ENCODE data around the gene PKD1.
"Not testable (repeated sequence)": the region's sequence is repeated elsewhere in the genome, so short reads cannot be mapped to it uniquely, and the experiment has no call there.

The PKD1 gene

DNA sequence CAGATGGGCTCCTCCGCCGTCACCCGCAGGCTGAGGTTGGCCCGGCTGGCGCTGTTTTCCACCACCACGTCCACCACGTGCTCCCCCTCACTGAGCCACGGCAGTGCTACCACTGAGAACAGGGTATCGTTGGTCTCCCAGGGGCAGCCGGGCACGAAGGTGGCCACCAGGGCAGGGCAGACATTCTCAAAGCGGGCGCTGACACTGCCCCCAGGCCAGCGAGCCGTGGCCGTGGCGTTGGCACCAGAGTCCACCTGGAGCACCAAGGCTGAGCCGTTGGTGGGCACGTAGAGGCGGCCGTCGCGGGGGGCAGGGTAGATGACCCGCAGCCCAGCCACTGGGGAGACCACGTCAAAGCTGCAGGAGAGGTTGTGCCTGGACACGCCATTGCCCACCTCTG, 21.5 kb downstream of the PKD1 start:
- not testable (repeated sequence) for H3K4me1 Mint-ChIP-seq, H3K4me3 Mint-ChIP-seq, H3K27ac Mint-ChIP-seq, ATAC-seq, H3K27me3 Mint-ChIP-seq, H3K9me3 Mint-ChIP-seq
- H3K36me3 Mint-ChIP-seq, result peaks cover 15% of the 10 kb centered on the region

DNA sequence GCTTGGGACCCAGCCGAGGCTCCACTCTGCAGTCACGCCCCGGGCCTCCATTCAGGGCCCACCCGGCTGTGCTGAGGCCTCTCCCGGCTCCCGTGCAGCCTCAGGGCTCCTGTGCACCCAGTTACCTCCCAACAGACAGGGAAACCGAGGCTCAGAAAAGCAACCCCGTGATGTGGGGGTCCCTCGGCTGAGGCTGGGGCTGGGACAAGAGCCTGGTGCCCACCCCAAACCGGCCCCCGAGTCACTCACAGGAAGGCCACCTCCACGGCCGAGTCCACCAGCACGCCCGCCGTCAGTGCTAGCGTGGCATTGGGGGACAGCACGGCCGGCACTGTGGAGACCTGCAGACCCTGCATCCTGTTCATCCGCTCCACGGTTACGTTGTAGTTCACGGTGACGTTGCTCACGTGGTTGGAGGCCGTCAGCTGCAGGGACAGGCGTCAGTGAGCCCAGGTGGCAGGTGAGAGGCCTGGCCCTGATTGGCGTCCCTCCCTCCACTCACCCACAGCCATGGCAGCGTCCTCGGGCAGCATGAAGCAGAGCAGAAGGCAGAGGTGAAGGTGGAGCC, 23.1 kb downstream of the PKD1 start:
- not testable (repeated sequence) for H3K4me1 Mint-ChIP-seq, H3K27ac Mint-ChIP-seq, H3K27me3 Mint-ChIP-seq, ATAC-seq, H3K9me3 Mint-ChIP-seq, H3K4me3 Mint-ChIP-seq
- H3K36me3 Mint-ChIP-seq, result peaks cover 17% of the 10 kb centered on the region

DNA sequence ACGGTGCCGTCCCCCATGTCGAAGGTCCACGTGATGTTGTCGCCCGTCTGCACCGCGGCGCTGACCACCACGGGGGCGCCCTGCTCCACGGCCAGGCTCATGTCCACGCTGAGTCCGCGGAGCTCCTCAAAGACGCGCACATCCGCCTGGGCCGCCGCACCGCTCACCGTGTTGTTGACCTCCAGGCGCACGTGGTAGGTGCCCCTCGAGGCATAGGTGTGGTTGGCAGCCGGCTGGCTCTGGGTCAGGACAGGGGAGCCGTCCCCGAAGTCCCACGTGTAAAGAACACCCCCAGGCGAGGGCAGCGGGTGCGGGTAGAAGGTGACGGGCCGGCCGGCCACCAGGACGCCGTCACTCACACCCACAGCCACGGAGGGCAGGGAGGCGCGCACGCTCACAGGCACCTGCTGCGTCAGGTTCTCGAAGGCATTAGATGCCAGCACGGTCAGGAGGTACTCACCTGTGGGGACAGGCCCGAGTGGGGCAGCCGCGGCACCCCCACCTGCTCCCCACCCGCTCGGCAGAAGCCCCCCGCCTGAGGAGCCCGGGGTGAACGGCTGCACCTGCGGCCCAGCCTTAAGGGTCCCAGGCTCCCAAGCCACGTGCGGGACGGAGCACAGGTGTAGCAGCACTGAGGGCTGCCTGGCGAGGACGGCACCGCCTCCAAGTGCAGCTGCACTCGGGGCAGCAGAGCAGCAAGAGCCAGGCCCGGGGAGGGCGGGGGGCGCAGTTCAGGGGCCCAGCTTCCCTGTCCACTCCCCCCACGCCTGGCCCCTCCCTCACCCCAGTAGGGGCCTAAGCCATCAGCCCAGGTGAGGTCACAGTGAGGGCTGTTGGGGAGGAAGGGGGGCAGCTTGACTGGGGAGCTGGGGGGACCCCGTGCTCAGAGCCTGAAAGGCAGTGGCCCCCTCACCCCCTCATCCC, 24.0 kb downstream of the PKD1 start:
- not testable (repeated sequence) for H3K27ac Mint-ChIP-seq, H3K4me3 Mint-ChIP-seq, H3K27me3 Mint-ChIP-seq, H3K4me1 Mint-ChIP-seq, H3K9me3 Mint-ChIP-seq
- peaks cover 22% of the 10 kb centered on the region for H3K36me3 Mint-ChIP-seq
- ATAC-seq, result peak; percentile 45

DNA sequence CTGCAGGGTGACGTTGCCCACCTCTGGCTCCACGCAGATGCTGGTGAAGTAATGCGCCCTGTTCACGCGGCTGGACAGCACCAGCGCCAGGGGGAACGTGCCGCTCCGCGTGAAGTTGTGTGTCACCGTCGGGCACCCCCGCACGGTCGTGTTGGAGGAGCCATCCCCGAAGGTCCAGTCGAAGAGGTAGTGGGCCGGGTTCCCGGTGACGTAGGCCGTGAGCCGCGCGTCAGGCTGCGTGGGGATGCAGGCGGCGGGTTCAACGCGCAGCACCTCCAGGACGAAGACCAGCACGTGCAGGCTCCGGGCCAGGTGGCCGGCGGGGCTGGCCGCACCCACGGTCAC, 24.7 kb downstream of the PKD1 start:
- H3K4me1 Mint-ChIP-seq, H3K9me3 Mint-ChIP-seq, H3K4me3 Mint-ChIP-seq, H3K27me3 Mint-ChIP-seq, H3K27ac Mint-ChIP-seq: not testable (repeated sequence)
- ATAC-seq, result peak; percentile 27
- peaks cover 22% of the 10 kb centered on the region for H3K36me3 Mint-ChIP-seq

DNA sequence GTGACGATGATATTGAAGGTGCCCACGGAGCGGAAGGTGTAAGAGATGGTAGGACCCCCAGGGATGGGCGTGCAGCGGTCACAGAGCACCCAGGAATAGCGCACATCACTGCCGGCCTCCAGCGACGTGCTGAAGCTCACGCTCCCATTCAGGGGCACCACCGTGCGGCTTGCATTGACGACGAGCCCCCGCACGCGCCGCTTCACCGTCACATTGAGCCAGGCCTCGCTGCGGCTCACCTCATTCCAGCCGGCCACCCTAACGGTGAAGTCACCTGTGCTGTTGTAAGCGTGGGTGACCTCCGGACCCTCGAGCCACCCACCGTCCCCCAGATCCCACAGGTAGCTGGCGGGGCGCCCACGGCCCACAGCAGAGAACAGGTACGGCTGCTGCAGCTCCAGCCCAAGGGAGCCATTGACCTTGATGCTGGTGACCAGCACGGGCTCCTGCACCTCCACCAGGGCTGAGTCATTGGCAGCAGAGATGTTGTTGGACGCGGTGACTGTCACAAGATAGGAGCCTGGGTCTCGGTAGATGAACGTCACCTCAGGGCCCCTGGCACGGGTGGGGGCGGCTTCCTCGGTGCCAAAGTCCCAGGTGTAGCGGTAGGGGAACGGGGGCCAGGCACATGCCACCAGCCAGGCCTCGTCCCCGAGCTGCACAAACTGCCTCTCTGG, 25.2 kb downstream of the PKD1 start:
- not testable (repeated sequence) for H3K27ac Mint-ChIP-seq, H3K4me1 Mint-ChIP-seq, H3K4me3 Mint-ChIP-seq, H3K27me3 Mint-ChIP-seq, H3K9me3 Mint-ChIP-seq
- ATAC-seq, result peak; percentile 20
- peaks cover 22% of the 10 kb centered on the region for H3K36me3 Mint-ChIP-seq

DNA sequence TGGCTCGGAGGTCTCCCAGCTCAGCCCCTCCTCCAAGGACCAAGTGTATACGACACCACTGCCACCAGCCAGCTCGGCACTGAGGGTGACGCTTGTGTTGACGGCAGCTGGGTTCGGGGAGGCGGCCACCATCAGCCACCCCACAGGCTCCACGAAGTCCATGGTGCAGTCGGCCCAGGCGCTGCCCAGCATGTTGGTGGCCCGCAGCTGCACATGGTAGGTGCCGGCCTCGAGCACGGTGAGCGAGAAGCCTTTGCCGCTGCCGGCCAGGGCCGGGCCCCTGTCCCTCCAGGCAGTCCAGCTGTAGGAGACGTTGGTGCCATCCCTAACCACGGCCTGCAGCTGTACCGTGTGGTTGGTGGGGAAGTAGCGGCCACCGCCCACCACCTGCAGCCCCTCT, 25.8 kb downstream of the PKD1 start:
- not testable (repeated sequence) for H3K4me3 Mint-ChIP-seq, ATAC-seq, H3K27me3 Mint-ChIP-seq, H3K27ac Mint-ChIP-seq, H3K4me1 Mint-ChIP-seq, H3K9me3 Mint-ChIP-seq
- H3K36me3 Mint-ChIP-seq, result peaks cover 18% of the 10 kb centered on the region

DNA sequence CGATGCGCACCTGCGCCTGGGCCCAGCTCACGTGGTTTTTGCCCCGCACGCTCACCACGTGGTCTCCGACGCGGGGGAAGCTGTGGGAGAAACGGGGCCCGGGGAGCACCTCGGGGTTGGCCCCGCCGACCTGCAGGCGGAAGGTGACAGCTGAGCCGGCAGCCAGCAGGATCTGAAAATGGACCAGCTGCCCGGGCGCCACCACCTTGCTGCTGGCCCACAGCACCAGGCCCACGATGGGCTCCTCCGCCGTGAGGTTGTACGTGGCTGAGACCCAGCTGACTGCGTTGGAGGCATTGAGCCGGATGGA, 26.5 kb downstream of the PKD1 start:
- not testable (repeated sequence) for H3K9me3 Mint-ChIP-seq, H3K4me1 Mint-ChIP-seq, H3K27ac Mint-ChIP-seq, ATAC-seq, H3K4me3 Mint-ChIP-seq, H3K27me3 Mint-ChIP-seq
- peaks cover 16% of the 10 kb centered on the region for H3K36me3 Mint-ChIP-seq

DNA sequence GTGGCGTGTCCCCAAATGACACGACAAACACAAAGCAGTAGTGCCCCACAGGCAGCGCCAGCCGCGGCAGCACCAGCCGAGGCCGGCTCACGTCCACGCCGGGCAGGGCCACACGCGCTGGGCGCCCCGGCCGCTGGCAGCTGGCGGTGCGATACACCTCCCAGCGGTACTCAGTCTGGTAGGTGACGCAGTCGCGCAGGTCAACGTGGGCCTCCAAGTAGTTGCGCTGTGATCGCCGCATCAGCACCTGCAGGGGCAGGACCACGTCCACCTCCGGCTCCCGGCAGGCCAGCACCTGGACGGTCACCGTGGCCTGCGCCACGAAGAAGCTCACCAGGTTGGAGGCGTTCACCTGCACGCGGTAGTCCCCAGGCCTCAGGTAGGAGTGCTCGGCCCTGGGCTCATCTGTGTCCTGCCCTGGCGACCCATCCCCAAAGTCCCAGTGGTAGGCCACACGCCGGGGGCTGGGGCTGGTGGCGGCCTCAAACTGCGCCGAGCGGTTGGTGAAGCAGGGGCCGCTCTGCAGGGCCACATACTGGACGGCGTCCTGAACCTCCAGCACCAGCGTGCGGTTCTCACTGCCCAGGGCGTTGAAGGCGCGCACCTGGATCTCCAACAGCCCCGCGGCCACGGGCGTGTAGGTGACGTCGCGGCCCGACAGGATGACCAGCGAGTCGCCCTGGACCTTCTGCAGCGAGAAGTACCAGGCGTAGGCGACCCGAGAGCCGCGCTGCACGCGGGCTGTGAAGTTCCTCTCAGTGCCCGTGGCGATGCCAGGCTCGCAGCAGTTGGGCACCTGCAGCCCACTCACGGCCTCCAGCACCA, 27.0 kb downstream of the PKD1 start:
- H3K9me3 Mint-ChIP-seq, H3K4me1 Mint-ChIP-seq, ATAC-seq, H3K27ac Mint-ChIP-seq, H3K27me3 Mint-ChIP-seq, H3K4me3 Mint-ChIP-seq: not testable (repeated sequence)
- peaks cover 17% of the 10 kb centered on the region for H3K36me3 Mint-ChIP-seq

DNA sequence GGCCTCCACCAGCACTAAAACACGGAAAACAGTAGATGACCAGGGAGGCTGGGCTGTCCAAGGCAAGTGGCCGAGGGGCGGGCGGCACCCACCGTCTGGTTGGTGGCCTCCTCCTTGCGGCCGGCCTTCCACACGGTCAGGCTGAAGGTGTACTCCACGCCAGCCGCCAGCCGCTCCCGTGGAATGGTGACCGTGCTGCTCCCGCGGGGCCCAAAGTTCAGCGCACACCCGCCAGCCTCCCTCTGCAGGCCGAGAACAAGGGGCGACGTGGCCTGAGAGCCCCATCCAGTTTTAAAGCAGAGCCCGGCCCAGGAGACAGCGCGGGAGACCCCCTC, 27.9 kb downstream of the PKD1 start:
- H3K27me3 Mint-ChIP-seq, H3K4me1 Mint-ChIP-seq: not testable (repeated sequence)

DNA sequence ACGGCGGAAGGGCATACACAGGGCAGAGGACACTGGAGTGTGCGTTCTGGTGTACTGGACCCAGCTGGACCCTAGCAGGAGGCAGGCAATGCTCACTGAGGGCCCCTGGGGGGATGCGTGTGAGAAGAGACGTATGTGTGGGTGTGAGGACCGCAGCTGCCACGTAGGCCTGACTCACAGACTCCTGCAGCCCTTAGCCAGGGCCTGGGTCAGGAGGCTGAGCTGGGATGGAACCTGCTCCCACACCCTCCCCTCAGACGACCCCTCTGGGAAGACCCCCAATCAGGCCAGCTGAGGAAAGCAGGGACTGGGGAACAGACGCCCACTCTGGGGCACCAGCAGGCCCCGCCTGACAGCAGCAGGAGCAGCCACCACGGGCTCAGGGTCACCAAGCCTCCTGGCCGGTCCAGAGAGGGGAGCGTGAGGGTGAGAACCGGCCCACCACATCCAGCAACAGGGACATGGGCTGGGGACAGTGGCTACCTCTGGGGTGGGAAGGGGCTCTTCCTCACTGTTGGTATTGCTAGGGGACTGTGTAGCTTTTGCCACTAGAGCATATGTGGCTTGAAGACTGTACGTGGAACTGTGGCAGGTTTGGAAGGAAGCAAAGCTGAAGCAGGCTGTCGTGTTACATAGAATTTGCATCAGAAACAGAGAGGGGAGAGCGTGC, 28.4 kb downstream of the PKD1 start:
- not testable (repeated sequence) for H3K27me3 Mint-ChIP-seq, ATAC-seq, H3K4me1 Mint-ChIP-seq, H3K27ac Mint-ChIP-seq, H3K4me3 Mint-ChIP-seq, H3K9me3 Mint-ChIP-seq
- H3K36me3 Mint-ChIP-seq, result peaks cover 20% of the 10 kb centered on the region

More for the DNA sequence above, 27.9 kb downstream of the PKD1 start:
- H3K9me3 Mint-ChIP-seq, ATAC-seq, H3K4me3 Mint-ChIP-seq, H3K27ac Mint-ChIP-seq: not testable (repeated sequence)
- H3K36me3 Mint-ChIP-seq, result peaks cover 20% of the 10 kb centered on the region

DNA sequence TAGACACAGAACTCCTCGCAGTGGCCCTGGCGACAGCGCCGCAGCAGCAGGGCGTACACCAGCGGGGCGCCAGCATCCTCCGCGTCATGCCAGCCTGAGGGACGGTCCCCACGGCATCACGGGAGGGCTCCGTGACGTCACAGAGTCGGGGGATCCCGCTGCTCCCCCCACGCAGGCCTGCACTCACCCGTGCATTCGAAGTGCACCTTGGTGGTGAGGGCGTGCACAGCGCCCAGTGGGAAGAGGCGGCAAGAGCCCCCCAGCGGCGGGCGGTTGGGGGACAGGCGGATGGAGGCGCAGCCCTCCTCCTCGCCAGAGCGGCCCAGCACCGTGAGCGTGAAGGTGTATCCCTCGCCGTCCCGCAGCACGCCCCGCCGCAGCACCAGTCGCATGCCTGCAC, 29.5 kb downstream of the PKD1 start:
- H3K4me3 Mint-ChIP-seq, ATAC-seq, H3K4me1 Mint-ChIP-seq, H3K27me3 Mint-ChIP-seq, H3K27ac Mint-ChIP-seq, H3K9me3 Mint-ChIP-seq: not testable (repeated sequence)
- H3K36me3 Mint-ChIP-seq, result peaks cover 22% of the 10 kb centered on the region

DNA sequence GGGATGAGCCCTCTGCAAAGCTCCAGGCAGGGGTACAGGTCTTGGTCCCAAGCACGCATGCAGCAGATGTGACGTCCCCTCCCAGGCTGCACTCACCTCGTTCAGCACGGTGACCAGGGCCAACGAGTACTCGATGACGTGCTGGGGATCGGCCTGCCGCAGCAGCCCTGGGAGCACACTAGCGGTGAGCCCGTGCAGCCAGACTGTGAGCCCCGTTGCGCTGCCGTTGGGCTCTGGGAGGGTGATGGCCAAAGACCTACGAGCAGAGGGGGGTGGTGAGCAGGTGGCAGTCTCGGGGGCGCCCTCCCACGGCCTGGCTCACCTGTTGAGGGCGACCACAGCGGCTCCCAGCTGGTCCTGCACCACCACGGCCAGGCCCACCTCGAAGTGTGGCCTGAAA, 29.9 kb downstream of the PKD1 start:
- H3K27ac Mint-ChIP-seq, H3K4me3 Mint-ChIP-seq, H3K9me3 Mint-ChIP-seq, ATAC-seq, H3K4me1 Mint-ChIP-seq, H3K27me3 Mint-ChIP-seq: not testable (repeated sequence)
- H3K36me3 Mint-ChIP-seq, result peaks cover 20% of the 10 kb centered on the region

DNA sequence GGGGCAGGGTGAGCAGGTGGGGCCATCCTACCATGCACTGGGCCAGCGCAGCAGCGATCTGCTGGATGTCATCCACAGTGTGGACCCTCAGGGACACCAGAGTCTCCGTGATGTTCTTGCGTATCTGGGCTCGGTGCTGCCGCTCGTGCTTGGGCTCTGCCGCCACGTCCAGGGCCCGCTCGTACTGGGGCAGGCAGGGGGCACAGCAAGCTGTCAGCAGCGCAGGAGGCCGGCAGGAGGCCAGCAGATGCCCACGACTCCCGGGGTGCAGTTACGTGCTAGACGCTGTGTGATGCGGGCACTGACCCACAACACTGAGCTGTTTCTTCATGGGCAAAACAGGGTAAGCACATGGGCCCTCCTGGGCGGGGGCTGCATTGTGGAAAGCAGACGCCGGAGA, 30.4 kb downstream of the PKD1 start:
- H3K27ac Mint-ChIP-seq, result not testable (repeated sequence)

DNA sequence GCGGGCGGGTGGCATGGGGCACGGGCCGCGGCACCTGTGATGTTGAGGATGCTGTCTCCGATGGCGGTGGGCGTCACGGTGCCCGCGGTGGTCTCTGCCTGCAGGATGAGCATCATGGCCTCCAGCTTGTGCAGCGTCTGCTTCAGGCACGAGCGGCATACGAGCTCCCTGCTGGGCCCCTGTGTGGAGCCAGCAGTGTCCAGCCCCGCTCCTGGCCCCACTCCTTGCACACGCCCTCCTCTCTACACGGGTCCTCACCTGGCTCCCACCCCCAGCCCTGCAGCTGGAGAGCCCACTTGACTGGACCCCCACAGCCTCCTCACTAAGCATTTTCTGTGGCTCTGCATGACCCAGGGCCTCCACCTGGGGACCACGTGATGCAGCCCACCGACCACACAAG, 31.2 kb downstream of the PKD1 start:
- H3K4me1 Mint-ChIP-seq, H3K27me3 Mint-ChIP-seq, ATAC-seq, H3K4me3 Mint-ChIP-seq, H3K9me3 Mint-ChIP-seq, H3K27ac Mint-ChIP-seq: not testable (repeated sequence)
- peaks cover 19% of the 10 kb centered on the region for H3K36me3 Mint-ChIP-seq

More for the DNA sequence above, 30.4 kb downstream of the PKD1 start:
- H3K36me3 Mint-ChIP-seq, result peaks cover 19% of the 10 kb centered on the region
- not testable (repeated sequence) for ATAC-seq, H3K4me1 Mint-ChIP-seq, H3K9me3 Mint-ChIP-seq, H3K4me3 Mint-ChIP-seq, H3K27me3 Mint-ChIP-seq

DNA sequence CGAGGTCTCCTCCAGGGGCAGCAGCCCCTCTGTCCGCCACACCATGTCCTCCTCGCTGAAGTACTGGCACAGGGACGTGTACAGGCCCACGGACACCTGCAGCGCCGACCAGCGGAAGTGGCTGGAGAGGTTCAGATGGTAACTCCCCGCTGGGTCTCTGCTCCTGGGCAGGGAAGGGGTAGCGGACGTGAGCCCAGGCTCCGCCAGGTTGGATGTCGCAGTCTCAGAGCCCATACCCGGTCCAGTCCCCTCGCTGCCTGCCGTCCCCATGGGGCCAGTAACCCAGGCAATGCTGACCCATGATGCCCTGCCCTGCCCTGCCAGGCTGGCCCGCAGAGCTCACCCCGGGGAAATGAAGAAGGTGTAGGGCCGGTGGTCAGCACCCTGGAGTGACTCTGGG, 33.2 kb downstream of the PKD1 start:
- H3K27ac Mint-ChIP-seq, result no peak overlapping the region
- H3K27me3 Mint-ChIP-seq, result no peaks in the 10 kb centered on the region
- ATAC-seq, result no peak
- H3K9me3 Mint-ChIP-seq, result no peaks in the 10 kb centered on the region
- H3K36me3 Mint-ChIP-seq, result peaks cover 15% of the 10 kb centered on the region
- no peaks in the 10 kb centered on the region for H3K4me1 Mint-ChIP-seq
- no peak overlapping the region for H3K4me3 Mint-ChIP-seq

Data from stimulated activated memory B cell treated with anti-CD40 and anti-IgM and Interleukin-4, amounts not matched to agents 10 μg/mL and 1 μg/mL and 100 μg/mL, for 72 hours (primary cell).